Astrocyte of the hippocampus (primary cell): ENCODE results near the gene SUN3.
A peak's percentile ranks its signal among the peaks of the same experiment; 100 is the strongest.

Source experiments
- DNase-seq: peaks from one replicate; pipeline ENCODE4 v3.0.0; 2011; ENCODE audit warnings: low read depth, low spot score

The SUN3 gene

GRCh38 chr7:47979145-47979831, 49.6 kb downstream of the SUN3 start, which contains the start of gene HUS1:
Gene HUS1, minus strand, starts transcription at chr7:47979615. Its CDS starts 96 bp downstream, at chr7:47979519.
- peak; percentile 94 for DNase-seq

- no peak for DNase-seq
These were observed 50.1 kb downstream of the SUN3 start for GRCh38 chr7:47978790-47979144.

- DNase-seq = no peak
These were observed 55.2 kb downstream of the SUN3 start for GRCh38 chr7:47973739-47974138.

GRCh38 chr7:47970761-47971160, 58.1 kb downstream of the SUN3 start:
- DNase-seq = no peak

- peak; percentile 89 for DNase-seq
These were observed 59.8 kb downstream of the SUN3 start for GRCh38 chr7:47968847-47969774.

- DNase-seq = no peak
These were observed 61.2 kb downstream of the SUN3 start for GRCh38 chr7:47967708-47968107.

- no peak for DNase-seq
These were observed 61.8 kb downstream of the SUN3 start for GRCh38 chr7:47967123-47967522.

- no peak for DNase-seq
These were observed 63.5 kb downstream of the SUN3 start for GRCh38 chr7:47965456-47965855.

GRCh38 chr7:47962262-47962661, 66.6 kb downstream of the SUN3 start:
- no peak for DNase-seq

GRCh38 chr7:47957156-47957555, 71.8 kb downstream of the SUN3 start:
- DNase-seq = no peak

GRCh38 chr7:47956220-47956619, 72.7 kb downstream of the SUN3 start:
- no peak for DNase-seq

GRCh38 chr7:47954231-47954911, 74.5 kb downstream of the SUN3 start:
- DNase-seq = peak; percentile 83

GRCh38 chr7:47953822-47954221, 75.1 kb downstream of the SUN3 start:
- DNase-seq = no peak

- DNase-seq = no peak
These were observed 76.7 kb downstream of the SUN3 start for GRCh38 chr7:47952224-47952623.

GRCh38 chr7:47951374-47951773, 77.5 kb downstream of the SUN3 start:
- DNase-seq = no peak

GRCh38 chr7:47950714-47951113, 78.2 kb downstream of the SUN3 start:
- no peak for DNase-seq

GRCh38 chr7:47949703-47950102, 79.2 kb downstream of the SUN3 start:
- DNase-seq = no peak

- peak; percentile 26 for DNase-seq
These were observed 80.6 kb downstream of the SUN3 start, which contains the start of gene PKD1L1 for GRCh38 chr7:47948141-47948790. Gene PKD1L1, minus strand, starts transcription at chr7:47948466. Its CDS starts 26 bp downstream, at chr7:47948440.

GRCh38 chr7:47947355-47947749, 81.6 kb downstream of the SUN3 start:
- DNase-seq = no peak

GRCh38 chr7:47946581-47947354, 82.1 kb downstream of the SUN3 start:
- no peak for DNase-seq
